Astrocyte of the spinal cord (primary cell): ENCODE results near the gene CCDC102A.

Source experiments
- DNase-seq: peaks from one replicate; pipeline ENCODE4 v3.0.0; 2011; ENCODE audit warnings: low read depth, low spot score
- H3K4me3 ChIP-seq: 2 replicates; pipeline ENCODE4 v1.5.1; 2011; ENCODE audit warnings: low read depth, mild to moderate bottlenecking, low read length, moderate library complexity
- in situ Hi-C: cut with HindIII; loops from 2 replicates; pipeline ENCODE4 v1.10.0; 2017; ENCODE audit warnings: low sequenced_read_pairs
- TF ChIP-seq, protein P1 (sequence below): IDR thresholded peaks from 2 replicates; pipeline ENCODE4 v1.5.1; 2012; ENCODE audit warnings: low read depth, mild to moderate bottlenecking, low read length, inconsistent platforms

CCDC102A gene

DNA sequence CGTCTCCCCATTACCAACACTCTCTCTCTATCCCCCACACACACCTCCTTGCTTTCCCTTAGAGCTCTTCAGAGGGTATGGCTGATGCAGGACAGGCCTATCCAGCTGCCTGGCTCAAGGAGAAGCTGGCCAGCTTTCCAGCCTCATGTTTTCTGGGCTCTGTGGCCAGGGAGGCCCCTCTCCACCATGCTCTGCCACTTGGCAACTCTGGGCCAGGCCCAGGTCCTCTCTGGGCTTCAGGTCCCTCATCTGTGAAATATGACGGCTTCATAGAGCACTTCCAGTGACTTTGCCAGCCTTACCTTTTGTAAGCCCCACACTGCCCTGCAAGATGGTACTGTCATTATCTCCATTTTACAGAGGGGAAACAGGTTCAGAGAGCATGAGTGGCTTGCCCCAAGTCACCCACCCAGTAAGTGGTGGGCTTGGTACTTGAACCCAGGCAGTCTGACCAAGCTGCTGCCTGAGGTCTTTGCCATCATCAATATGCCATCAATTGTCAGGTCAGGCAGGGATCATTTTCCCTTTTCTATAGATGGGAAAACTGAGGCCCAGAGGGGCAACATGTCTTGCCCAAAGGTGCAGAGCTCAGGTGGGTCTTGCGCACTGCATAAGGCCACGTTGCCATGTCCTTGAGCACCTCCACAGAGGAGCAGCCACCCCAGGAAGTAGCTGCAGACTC is 5.5 kb upstream of the CCDC102A start:
- in situ Hi-C loops = no loop called here
- H3K4me3 ChIP-seq = no peak overlapping the region
- DNase-seq = no peak
- TF ChIP-seq, protein P1, sequence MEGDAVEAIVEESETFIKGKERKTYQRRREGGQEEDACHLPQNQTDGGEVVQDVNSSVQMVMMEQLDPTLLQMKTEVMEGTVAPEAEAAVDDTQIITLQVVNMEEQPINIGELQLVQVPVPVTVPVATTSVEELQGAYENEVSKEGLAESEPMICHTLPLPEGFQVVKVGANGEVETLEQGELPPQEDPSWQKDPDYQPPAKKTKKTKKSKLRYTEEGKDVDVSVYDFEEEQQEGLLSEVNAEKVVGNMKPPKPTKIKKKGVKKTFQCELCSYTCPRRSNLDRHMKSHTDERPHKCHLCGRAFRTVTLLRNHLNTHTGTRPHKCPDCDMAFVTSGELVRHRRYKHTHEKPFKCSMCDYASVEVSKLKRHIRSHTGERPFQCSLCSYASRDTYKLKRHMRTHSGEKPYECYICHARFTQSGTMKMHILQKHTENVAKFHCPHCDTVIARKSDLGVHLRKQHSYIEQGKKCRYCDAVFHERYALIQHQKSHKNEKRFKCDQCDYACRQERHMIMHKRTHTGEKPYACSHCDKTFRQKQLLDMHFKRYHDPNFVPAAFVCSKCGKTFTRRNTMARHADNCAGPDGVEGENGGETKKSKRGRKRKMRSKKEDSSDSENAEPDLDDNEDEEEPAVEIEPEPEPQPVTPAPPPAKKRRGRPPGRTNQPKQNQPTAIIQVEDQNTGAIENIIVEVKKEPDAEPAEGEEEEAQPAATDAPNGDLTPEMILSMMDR = no peak

DNA sequence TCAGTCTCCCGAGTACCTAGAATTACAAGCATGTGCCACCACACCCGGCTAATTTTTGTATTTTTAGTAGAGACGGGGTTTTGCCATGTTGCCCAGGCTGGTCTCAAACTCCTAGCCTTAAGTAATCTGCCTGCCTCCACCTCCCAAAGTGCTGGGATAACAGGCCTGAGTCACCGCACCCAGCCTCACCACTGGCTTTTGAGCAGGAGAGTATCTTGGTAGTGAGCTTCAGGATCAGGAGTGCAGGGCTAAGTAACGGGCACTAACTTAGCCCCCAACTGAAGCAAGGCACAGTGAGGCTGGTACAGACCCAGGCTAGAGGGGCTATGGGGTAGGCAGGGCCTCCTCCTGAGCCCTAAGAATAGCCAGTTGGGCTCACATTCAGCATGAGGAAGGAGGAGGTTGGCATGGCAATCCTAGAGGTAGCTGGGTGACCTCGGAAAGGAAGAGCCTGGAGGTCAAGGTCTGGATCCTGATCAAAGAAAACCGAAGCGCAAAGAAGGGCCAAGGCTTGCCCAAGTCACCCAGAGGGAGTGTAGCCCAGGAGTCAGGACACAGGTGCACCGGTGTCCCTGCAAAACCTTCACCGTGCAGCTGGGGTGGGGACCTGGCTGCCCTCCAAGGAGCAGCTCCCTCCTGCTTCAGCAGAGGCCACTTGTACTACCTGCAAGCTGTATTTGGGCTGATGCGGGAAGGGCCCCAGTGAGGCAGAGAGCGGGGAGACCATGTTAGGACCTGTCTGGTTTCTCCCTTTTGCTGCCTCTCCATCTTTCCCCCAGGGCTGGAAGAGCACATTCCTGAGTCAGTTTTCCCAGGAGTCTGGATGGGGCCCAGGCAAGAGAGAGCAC is 4.8 kb upstream of the CCDC102A start:
- no peak overlapping the region for H3K4me3 ChIP-seq
- DNase-seq = no peak
- TF ChIP-seq, protein P1 = no peak
- in situ Hi-C loops = no loop called here

DNA sequence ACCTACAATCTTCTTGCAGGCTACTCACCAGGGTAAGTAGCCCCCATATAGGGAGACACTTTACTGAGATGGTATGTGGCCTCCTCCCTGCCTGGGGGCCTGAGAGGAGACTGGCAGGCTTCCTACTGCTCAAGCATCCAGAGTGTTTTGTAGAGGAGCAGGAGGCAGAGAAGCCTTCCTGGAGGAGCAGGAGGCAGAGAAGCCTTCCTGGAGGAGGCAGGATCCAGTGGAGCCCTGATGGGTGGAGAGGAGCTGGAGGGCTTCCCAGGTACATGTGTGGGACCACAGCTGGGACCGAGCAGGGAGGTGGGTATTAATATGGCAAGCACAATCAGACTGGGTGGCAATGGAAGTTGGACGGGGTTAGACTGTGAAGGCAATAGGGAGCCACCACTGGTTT is 4.0 kb upstream of the CCDC102A start:
- no peak for DNase-seq
- in situ Hi-C loops = no loop called here
- TF ChIP-seq, protein P1 = no peak
- H3K4me3 ChIP-seq = no peak overlapping the region

DNA sequence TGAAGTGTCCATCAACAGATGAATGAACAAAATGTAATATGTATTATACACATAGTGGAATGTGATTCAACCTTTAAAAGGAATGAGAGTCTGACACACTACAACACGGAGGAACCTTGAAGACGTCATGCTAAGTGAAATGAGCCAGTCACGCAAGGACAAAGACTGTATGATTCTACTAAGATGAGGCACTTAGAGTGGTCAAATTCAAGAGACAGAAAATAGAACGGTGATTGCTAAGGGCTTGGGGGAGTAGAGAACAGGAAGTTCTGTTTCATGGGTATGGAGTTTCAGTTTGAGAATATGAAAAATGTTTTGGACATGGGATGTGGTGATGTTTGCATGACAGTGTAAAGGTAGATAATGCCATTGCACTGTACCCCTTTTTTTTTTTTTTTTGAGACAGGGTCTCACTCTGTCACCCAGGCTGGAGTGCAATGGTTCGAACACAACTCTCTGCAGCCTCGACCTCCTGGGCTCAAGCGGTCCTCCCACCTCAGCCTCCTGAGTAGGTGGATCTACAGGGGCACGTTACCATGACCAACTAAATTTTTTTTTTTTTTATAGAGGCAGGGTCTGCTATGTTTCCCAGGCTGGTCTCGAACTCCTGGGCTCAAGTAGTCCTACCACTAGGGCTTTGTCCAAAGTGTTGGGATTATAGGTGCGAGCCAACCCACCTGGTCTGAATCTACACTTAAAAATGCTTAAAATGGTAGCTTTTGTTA is 2.9 kb upstream of the CCDC102A start:
- no peak for DNase-seq
- no peak overlapping the region for H3K4me3 ChIP-seq
- TF ChIP-seq, protein P1 = no peak
- in situ Hi-C loops = no loop called here

DNA sequence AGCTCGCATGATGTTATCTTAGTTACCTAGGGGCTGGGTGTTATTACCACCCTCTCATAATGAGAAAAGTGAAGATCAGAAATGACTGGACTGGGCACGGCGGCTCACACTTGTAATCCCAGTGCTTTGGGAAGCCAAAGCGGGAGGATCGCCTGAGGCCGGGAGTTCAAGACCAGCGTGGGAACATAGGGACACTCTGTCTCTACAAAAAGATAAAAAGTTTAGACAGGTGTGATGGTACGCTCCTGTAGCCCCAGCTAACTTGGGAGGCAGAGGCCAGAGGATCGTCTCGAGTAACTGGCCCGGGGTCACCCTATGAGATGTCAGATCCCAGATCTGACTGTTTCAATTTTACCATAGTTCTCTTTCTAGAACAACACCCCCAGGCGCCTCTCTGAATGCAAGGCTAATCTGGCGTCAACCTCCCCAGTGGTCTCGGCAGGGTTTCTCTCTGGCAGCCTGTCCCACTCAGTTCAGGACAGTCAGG is 1.9 kb upstream of the CCDC102A start:
- TF ChIP-seq, protein P1 = no peak
- in situ Hi-C loops = no loop called here
- H3K4me3 ChIP-seq = no peak overlapping the region
- DNase-seq = no peak

DNA sequence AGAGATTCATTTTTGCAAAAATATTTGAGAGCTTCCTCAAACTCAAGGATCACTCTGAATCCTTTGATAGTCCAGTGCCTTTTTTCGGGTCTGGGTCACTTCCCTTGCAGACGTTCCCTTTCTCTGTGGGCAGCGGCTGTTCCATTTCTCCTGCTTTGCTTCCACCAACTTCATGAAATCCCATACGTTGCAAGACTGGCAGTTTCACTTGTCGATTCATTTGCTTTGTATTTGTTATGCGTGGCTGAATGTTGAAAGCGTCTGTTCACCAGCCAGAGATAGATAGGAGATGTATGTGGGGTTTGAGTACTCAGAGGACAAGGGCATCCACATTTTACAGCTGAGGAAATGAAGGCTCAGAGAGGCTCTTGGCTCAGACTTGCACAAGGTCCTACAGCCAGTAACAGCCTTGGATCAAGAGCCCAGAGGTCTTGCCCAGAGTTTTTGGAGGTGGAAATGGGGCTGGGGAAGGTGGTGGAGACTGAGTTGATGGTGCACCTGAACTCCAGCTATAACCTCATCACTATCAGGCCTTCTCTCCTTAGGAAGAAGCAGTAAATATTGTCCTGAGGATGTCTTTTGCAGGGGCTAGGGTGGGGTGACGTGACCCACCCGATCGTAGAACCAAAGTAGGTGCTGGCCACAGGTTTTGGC is 1.3 kb upstream of the CCDC102A start:
- H3K4me3 ChIP-seq = no peak overlapping the region
- DNase-seq = no peak
- TF ChIP-seq, protein P1 = no peak
- in situ Hi-C loops = no loop called here
